GM12875 (cell line): ENCODE measurements around the gene LHFPL3.
"Not testable (repeated sequence)": the region's sequence is repeated elsewhere in the genome, so short reads cannot be mapped to it uniquely, and the experiment has no call there.

ENCODE experiments used
- H3K4me3 ChIP-seq: one replicate; pipeline ENCODE4 v1.5.1; 2011; ENCODE audit warnings: low read depth, low read length, control low read depth
- TF ChIP-seq, protein P1 (sequence below): IDR thresholded peaks from 2 replicates; pipeline ENCODE4 v1.5.1; 2011; ENCODE audit warnings: low read depth, mild to moderate bottlenecking, control low read depth, inconsistent platforms, low read length, moderate library complexity, borderline replicate concordance; ENCODE audit not compliant: insufficient read depth

LHFPL3 gene

DNA sequence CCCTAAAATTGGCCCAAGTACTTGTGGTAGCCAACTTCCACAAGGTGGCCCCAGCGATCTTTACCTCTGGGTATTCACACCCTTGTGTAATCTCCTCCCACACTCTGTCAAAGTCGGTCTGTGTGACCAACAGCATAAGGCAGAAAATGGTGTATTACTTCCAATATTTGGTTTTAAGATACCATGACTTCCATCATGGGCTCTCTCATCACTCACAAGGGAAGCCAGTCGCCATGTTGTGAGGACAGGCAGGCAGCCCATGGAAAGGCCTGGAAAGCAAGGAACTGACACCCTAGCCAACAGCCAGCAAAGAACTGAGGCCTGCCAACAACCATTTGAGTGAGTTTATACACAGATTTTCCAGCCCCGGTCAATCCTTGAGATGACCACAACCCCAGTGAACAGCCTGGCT, 594.6 kb downstream of the LHFPL3 start:
- TF ChIP-seq, protein P1, sequence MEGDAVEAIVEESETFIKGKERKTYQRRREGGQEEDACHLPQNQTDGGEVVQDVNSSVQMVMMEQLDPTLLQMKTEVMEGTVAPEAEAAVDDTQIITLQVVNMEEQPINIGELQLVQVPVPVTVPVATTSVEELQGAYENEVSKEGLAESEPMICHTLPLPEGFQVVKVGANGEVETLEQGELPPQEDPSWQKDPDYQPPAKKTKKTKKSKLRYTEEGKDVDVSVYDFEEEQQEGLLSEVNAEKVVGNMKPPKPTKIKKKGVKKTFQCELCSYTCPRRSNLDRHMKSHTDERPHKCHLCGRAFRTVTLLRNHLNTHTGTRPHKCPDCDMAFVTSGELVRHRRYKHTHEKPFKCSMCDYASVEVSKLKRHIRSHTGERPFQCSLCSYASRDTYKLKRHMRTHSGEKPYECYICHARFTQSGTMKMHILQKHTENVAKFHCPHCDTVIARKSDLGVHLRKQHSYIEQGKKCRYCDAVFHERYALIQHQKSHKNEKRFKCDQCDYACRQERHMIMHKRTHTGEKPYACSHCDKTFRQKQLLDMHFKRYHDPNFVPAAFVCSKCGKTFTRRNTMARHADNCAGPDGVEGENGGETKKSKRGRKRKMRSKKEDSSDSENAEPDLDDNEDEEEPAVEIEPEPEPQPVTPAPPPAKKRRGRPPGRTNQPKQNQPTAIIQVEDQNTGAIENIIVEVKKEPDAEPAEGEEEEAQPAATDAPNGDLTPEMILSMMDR, result peak; percentile 80
- no peak overlapping the region for H3K4me3 ChIP-seq

DNA sequence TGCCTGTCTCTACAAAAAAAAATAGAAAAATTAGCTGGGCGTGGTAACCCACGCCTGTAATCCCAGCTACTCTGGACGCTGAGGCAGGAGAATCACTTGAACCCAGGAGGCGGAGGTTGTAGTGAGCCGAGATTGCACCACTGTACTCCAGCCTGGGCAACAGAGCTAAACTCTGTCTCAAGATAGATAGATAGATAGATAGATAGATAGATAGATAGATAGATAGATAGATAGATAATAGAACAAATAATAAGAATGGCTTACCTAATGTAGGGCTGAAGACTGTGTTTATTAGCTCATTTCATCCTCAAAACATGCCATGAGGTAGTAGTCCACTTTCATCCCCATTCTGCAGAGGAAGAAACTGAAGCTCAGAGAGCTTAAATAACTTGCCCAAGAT, 597.8 kb downstream of the LHFPL3 start:
- H3K4me3 ChIP-seq, result not testable (repeated sequence)

DNA sequence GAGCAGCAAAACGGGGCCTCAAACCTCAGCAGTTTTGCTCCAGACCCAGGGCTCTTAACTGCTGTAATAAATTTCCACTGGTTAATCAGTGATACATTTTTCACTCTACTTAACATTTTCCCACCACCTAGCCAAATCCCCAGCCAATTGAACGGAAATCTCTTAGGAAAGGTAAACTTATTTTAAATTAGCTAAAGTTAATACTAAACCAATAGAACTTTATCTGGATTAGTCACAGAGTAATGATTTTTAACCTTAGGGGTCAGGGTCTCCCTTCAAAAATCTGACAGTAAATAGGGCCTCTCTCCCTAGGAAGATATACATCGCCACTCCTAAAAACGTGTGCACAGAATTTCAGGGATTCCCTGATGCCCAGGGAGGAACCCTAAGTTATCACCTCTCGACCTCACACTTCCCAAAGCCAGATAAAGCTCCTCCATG, 598.2 kb downstream of the LHFPL3 start:
- no peak overlapping the region for H3K4me3 ChIP-seq
- TF ChIP-seq, protein P1, result no peak

DNA sequence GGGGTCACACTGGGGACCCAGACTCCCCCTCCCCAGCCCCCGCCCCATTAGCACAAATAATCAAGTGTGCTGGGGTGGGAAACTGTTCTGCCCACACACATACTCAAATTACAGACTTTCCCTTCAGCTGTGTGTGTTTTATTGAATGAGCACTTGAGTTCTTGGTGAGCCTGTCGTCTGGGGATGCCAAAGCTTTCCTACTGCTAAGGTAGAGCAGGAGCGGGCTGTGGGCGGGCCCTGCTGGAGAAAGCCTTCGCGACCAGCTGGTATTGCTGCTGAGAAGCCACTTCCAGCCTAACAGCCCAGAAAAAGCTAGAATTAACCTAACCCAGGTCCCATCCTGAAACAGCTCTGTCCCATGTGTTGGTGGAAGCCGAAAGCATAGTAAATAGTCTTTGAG, 598.7 kb downstream of the LHFPL3 start:
- TF ChIP-seq, protein P1, result no peak
- no peak overlapping the region for H3K4me3 ChIP-seq

- TF ChIP-seq, protein P1, result no peak
- no peak overlapping the region for H3K4me3 ChIP-seq
These were observed 600.5 kb downstream of the LHFPL3 start for GRCh38 chr7:104928721-104929400.

GRCh38 chr7:104929921-104930320, 601.5 kb downstream of the LHFPL3 start:
- H3K4me3 ChIP-seq, result no peak overlapping the region
- TF ChIP-seq, protein P1, result no peak

DNA sequence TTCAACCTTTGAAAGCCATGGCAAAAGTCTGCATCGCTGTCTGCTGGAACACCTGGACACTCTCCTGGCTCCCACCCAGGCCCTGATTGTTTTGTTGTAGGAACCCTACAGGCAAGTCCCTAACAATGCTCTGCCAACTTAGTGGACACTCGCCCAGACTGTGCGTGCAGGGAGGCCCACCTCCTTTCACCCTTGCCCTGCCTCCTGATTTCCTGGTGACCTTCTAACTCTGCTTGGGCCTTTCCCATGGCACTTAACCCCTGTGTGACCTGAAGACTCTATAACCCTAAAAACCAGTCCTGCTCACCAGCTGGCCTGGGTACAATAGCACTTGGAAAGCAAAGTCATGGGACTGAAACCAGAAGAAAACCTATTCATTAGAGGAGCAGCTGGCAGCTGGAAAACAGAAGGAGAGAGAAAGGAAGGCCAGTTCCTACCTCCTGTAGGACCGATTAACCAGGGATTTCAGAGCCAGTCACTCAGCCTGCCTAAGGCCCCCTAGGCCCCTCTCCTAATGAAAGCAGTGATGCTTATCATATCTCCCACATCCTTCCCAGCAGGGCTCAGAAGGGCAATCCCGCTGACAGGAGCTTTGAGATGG, 602.9 kb downstream of the LHFPL3 start:
- TF ChIP-seq, protein P1, result no peak
- H3K4me3 ChIP-seq, result no peak overlapping the region
